ENCODE measurements around the gene ICA1L.

GRCh38 chr2:202841090-202841867, 30.3 kb downstream of the ICA1L start:
- no peak for TF ChIP-seq CTCF (IDR thresholded peaks at IDR 0.05; ENCODE audit: poor library complexity)
- TF ChIP-seq EZH2 (IDR thresholded peaks at IDR 0.05; ENCODE audit: borderline replicate concordance) = no peak
